ENCODE results near the gene MAP2K2. TPM values are rescaled to one million over a fixed set of nuclear protein-coding genes. Genes with fewer than 3 reads are reported as not detected.

MAP2K2 gene
- total and polyA plus RNA-seq, 4 donors = 40.3 to 72.7 (median 54.1) TPM

GRCh38 chr19:4062419-4063368 lies 61.2 kb downstream of the MAP2K2 start:
- Histone ChIP-seq H3K36me3 (ENCODE audit: control insufficient read depth in 4 of 4, insufficient read depth in 3 of 4, low read depth in 1 of 4, low read length in 3 of 4) (peaks cover 0 to 4% (median 0%) of the 10 kb centered on the region in 4 donors), H3K9me3 (ENCODE audit: control insufficient read depth in 4 of 4, low read length in 3 of 4) (no peaks in the 10 kb centered on the region), H3K9ac (ENCODE audit: low read depth in 1 of 2, low read length in 2 of 2) (peak overlapping the region in 1 of 2 donors; percentile 83), H3K4me1 (ENCODE audit: control insufficient read depth in 4 of 4, insufficient read depth in 4 of 4, low read length in 3 of 4) (peaks cover 41 to 64% (median 52%) of the 10 kb centered on the region in 4 donors), H3K27ac (ENCODE audit: low read depth in 1 of 2, low read length in 2 of 2) (peak overlapping the region; percentile 86 to 94), H3K4me3 (ENCODE audit: low read depth in 1 of 3, low read length in 3 of 3) (peak overlapping the region in 1 of 3 donors; percentile 95), H3K27me3 (ENCODE audit: control insufficient read depth in 4 of 4, insufficient read depth in 4 of 4, low read length in 3 of 4) (no peaks in the 10 kb centered on the region)
- 66% methylated on average over 30 of the region's 30 CpGs for WGBS
- DNase-seq (ENCODE audit: low spot score) = no peak
- TF ChIP-seq HNF4G (IDR thresholded peaks at IDR 0.05) = no peak
- no peak for TF ChIP-seq NR2F2 (IDR thresholded peaks at IDR 0.05)
- no peak for TF ChIP-seq JUND (IDR thresholded peaks at IDR 0.05)
- no peak for TF ChIP-seq FOXA2 (IDR thresholded peaks at IDR 0.05)
- no peak for TF ChIP-seq CTCF (IDR thresholded peaks at IDR 0.05; ENCODE audit: low read depth, low read length, missing input control)
- no peak for TF ChIP-seq SP1 (IDR thresholded peaks at IDR 0.05)
- no peak for TF ChIP-seq YY1 (IDR thresholded peaks at IDR 0.05)
- no peak for TF ChIP-seq EGR1 (IDR thresholded peaks at IDR 0.05; ENCODE audit: low read depth in 2 of 2)
- no peak for TF ChIP-seq TAF1 (conservative IDR thresholded peaks at IDR 0.05)
- TF ChIP-seq MAX (IDR thresholded peaks at IDR 0.05) = no peak
- TF ChIP-seq, protein P1, sequence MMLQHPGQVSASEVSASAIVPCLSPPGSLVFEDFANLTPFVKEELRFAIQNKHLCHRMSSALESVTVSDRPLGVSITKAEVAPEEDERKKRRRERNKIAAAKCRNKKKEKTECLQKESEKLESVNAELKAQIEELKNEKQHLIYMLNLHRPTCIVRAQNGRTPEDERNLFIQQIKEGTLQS (IDR thresholded peaks at IDR 0.05) = no peak
- no peak for TF ChIP-seq FOXA1 (IDR thresholded peaks at IDR 0.05)
- TF ChIP-seq RAD21 (IDR thresholded peaks at IDR 0.05) = no peak
- TF ChIP-seq, protein P2, sequence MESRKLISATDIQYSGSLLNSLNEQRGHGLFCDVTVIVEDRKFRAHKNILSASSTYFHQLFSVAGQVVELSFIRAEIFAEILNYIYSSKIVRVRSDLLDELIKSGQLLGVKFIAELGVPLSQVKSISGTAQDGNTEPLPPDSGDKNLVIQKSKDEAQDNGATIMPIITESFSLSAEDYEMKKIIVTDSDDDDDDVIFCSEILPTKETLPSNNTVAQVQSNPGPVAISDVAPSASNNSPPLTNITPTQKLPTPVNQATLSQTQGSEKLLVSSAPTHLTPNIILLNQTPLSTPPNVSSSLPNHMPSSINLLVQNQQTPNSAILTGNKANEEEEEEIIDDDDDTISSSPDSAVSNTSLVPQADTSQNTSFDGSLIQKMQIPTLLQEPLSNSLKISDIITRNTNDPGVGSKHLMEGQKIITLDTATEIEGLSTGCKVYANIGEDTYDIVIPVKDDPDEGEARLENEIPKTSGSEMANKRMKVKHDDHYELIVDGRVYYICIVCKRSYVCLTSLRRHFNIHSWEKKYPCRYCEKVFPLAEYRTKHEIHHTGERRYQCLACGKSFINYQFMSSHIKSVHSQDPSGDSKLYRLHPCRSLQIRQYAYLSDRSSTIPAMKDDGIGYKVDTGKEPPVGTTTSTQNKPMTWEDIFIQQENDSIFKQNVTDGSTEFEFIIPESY (IDR thresholded peaks at IDR 0.05) = no peak
- TF ChIP-seq GABPA (IDR thresholded peaks at IDR 0.05 in 1 of 2, conservative IDR thresholded peaks at IDR 0.05 in 1 of 2) = no peak
- no peak for TF ChIP-seq RXRA (IDR thresholded peaks at IDR 0.05)

DNA sequence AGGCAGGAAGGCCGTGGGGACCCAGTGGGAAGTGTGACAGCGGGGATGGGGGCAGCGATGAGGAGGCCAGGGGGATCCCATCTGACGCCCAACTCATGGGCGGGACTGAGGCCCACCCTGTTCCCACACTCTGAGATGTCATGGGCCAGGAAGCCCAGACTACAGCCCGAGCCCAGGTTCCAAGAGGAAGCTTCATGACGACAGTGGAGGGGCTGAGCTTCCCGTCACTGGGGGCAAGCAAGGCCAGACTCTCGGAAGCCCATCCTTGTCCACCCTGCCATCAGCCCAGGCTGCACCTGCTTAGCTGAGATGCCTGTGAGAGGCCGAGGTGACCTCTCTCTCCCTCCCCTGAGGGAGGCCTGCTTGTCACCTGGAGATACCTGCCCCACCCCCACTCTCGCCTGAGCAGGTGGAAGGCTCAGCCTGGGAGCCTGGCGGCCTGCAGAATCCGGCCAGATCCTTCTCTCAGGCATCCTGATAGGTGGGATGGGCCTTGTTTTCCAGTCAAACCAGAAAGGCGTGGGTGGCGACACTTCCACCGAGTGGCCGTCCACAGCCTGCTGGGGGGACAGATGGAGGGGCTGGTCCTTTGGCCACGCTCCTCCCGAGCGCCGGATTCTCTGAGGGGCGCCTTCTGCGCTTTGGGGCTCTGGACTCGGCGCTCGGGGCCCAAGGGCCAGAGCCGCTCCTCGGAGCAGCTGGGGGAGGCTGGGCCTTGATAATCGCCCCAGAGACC lies 62.1 kb downstream of the MAP2K2 start:
- Histone ChIP-seq H3K4me3 (ENCODE audit: low read depth in 1 of 3, low read length in 3 of 3) (peak overlapping the region; percentile 24 to 46 (median 44)), H3K4me1 (ENCODE audit: control insufficient read depth in 4 of 4, insufficient read depth in 4 of 4, low read length in 3 of 4) (peaks cover 42 to 65% (median 53%) of the 10 kb centered on the region in 4 donors), H3K27ac (ENCODE audit: low read depth in 1 of 2, low read length in 2 of 2) (peak overlapping the region; percentile 86 to 94), H3K36me3 (ENCODE audit: control insufficient read depth in 4 of 4, insufficient read depth in 3 of 4, low read depth in 1 of 4, low read length in 3 of 4) (peaks cover 0 to 4% (median 0%) of the 10 kb centered on the region in 4 donors), H3K9me3 (ENCODE audit: control insufficient read depth in 4 of 4, low read length in 3 of 4) (no peaks in the 10 kb centered on the region), H3K27me3 (ENCODE audit: control insufficient read depth in 4 of 4, insufficient read depth in 4 of 4, low read length in 3 of 4) (no peaks in the 10 kb centered on the region), H3K9ac (ENCODE audit: low read depth in 1 of 2, low read length in 2 of 2) (peak overlapping the region in 1 of 2 donors; percentile 61)
- WGBS = 46% methylated on average over 29 of the region's 29 CpGs
- DNase-seq (ENCODE audit: low spot score) = no peak
- TF ChIP-seq SP1 (IDR thresholded peaks at IDR 0.05) = peak; percentile 13
- TF ChIP-seq, protein P2 (IDR thresholded peaks at IDR 0.05) = no peak

All from liver (tissue), 9 donors.